B cell (primary cell): ENCODE measurements around the gene MAEA.

ENCODE experiments used
- CTCF ChIP-seq: fragments of 200-600 bp; IDR thresholded peaks from one replicate; pipeline ENCODE4 v1.8.0; 2022; ENCODE audit warnings: antibody characterized with exemption, mild to moderate bottlenecking
- EZH2 ChIP-seq: IDR thresholded peaks from 2 replicates; pipeline ENCODE4 v1.6.1; 2012; ENCODE audit warnings: borderline replicate concordance, low read depth, mild to moderate bottlenecking, moderate library complexity, low read length; ENCODE audit not compliant: insufficient read depth, poor library complexity, severe bottlenecking

GRCh38 chr4:1246111-1246881 is 43.4 kb upstream of the MAEA start:
- TF ChIP-seq CTCF, result no peak
- no peak for TF ChIP-seq EZH2
